NCI-H1048 (cell line): ENCODE results near the gene ANKAR.
"Not testable (repeated sequence)": the region's sequence is repeated elsewhere in the genome, so short reads cannot be mapped to it uniquely, and the experiment has no call there.

Experiments used
- DNase-seq: peaks from one replicate; lab custom pipeline; 2025; lab: John Stamatoyannopoulos, UW

ANKAR gene

DNA sequence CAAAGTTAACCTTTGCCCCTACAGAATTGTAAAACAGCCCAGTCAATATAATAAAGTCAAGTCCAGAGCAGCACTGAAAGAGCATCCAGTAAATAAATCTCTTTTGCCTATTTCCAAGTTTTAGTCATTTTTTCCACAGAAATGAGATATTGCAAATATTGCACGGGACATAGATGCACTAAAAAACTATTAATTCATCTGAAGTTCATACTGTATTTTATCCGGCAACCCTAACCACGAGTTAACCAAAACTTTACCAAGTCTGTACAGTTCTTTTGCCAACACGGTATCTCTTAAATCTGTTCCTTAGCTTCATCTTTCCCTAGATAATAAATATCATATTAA, 13.7 kb upstream of the ANKAR start:
- DNase-seq = no peak

DNA sequence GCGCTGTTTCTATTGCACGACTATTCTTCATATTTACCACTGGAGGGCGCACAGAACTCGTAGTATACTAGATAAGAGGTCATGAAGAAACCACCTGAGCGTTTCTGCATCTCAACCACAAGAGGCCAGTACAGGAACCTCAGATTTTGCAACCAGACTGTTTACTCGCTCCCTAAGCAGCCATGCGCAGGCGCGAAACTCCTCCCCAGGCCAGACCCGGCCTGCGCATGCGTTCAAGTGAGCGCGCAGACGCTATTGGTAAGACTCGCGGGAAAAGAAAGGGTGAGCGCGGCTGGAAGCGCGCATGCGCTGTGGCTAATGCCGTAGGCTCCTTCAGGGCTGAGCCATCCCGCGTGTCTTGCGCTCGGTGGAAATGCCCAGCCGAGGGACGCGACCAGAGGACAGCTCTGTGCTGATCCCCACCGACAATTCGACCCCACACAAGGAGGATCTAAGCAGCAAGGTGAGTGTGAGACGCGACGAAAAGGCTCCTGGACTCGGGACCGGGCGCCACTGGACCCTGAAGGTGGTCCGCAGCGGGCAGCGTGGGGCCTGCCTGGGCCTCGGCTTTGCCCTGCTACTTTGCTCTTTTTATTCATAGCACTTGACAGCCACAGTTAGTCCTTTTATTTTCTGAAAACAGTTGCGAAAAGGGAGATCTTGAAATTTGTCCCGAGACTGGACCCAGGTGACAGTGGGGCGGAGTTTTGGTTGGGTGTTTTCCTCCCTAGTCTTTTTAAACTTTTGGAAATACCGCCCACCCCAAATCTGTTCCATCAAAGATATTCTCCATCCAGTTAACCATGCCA, 13.1 kb upstream of the ANKAR start, which contains the start of gene ASNSD1:
TSS of gene ASNSD1 (plus strand) at position 312 of the 809 bp plus-strand sequence. CDS start 4,674 bp downstream, outside the sequence.
- DNase-seq = peak; percentile 99

DNA sequence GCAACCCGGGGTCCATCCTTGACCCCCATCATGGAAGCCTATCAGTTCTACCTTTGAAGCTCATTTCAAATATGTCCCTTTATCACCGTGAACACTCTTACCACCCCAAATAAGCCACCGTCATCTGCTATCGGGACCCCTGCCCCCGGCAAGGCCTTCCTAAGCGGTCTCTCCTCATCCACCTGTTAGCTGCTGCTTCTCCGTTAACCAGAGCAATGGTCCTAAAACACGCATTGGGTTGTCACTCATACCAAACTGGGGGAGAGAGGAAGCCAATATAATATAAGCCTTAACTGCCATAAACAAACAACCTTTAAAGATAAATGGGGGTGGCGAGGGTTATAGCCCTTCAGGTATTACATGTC, 12.5 kb upstream of the ANKAR start:
- DNase-seq = no peak

DNA sequence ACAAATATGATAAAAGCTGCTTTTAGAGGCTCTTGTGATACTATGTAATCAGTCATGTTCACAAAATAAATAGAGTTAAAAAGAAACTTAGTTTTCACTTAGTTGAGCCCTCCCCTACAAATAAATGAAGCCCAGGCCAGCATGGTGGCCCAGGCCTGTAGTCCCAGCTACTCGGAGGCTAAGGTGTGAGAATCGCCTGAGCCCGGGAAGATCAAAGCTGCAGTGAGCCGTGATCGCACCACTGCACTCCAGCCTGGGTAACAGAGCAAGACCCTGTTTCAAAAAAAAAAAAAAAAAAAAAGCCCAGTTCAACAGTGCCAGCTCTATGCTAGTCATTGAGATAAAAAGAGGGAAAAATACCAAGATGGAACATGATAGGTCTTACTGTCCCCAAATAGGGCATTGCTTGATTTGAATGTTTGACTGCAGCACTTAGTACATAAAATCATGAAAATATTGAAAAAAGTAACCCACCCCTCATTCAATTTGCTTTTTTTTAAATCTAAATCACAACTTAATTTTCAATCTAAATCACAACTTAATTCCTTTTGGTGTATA, 11.7 kb upstream of the ANKAR start:
- DNase-seq = no peak

DNA sequence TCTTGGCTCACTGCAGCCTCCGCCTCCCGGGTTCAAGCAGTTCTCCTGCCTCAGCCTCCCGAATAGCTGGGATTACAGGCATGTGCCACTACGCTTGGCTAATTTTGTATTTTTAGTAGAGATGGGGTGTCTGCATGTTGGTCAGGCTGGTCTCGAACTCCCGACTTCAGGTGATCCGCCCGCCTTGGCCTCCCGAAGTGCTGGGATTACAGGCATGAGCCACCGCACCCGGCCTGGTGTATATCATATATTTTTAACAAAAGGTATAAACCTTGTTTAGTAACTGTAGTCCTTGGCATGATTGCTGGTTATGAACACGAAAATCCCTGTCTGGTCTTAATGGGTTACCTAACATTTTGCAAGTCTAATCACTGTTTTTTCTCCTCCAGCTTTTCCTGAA, 11.2 kb upstream of the ANKAR start:
- not testable (repeated sequence) for DNase-seq

DNA sequence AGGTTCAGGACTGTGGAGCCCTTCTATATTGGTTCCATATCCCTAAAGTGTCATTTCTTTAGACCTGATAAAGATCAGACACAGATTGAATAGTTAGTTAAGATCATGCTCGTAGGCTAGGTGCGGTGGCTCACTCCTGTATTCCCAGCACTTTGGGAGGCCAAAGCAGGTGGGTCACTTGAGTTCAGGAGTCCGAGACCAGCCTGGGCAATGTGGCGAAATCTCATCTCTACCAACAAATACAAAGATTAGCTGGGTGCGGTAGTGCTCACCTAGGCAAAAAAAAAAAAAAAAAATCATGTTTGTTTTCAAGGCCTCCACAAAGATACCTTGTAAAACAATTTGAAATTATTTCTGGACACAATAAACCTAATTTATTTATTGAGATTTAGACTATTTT, 4.6 kb upstream of the ANKAR start:
- DNase-seq = no peak

DNA sequence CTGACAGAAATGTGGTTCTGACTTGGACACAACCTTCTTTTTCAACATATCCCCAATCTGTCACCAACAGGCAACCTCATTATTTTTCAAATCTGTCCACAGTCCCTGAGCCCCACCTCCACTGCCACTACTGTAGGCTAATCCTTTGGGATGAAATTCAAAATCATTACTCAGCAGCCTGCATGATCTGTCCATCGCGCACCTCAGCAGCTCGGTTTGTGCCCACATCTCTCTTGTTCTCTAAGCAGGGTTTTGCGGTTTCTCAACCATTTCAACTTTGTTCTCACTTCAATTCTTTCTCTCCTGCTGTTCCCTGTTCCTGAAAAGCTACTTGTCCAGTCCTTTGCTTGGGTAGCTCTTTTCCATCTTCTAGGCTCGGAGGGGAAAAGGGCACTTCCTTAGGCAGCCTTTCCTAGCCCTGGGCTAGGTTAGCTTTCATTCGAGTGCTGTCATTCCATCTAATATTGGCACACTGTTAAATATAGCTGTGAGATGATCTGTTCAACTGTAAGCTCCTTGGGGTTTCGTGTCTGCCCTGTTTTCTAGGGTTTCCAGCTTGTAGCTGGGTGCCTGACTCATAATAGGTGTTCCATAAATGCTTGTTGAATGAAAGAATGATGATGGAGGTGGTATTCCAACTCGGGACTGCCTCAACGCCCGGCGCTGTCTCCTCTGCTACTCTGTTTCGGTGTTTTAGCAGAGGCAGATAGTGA, 653 bp upstream of the ANKAR start:
- no peak for DNase-seq

DNA sequence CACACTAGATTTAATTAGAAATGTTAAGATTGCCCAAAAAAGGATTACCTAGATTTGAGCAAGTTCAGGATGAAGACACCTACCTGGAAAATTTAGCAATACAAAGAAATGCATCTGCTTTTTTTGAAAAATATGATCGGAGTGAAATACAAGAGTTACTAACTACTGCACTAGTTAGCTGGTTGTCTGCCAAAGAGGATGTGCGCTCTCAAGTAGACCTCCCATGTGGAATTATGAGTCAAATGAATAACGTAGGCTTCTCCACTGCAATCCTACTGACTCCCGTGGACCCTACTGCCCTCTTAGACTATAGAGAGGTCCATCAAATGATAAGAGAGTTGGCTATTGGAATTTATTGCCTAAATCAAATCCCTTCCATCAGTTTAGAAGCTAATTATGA, 2.0 kb downstream of the ANKAR start:
- no peak for DNase-seq

DNA sequence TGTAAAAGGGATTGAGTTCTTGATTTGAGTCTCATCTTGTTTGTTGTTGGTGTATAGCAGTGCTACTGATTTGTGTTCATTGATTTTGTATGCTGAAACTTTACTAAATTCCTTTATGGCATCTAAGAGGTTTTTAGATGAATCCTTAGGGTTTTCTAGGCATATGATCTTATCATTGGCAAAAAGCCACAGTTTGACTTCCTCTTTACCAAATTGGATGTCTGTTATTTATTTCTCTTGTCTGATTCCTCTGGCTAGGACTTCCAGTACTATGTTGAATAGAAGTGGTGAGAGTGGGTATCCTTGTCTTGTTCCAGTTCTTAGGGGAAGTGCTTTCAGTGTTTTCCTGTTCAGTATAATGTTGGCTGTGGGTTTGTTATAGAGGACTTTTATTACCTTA, 4.8 kb downstream of the ANKAR start:
- DNase-seq = no peak

DNA sequence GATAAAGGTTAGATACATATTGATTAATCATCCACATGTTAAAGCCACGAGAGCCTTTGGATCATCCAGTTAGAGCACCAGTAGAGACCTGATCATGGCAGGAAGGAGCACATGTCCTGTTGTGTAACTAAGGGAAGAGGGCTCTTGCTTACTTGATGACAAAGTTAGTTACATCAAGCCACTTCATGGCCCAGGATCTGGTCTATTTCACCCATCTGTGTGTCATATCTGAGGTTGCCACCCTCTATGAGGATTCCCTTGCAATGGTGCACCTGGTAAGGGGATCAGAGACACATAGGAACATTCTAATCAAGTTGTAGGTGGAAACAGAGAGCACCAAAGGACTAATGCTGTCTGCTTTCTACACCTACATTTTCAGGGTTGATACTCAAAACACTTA, 6.7 kb downstream of the ANKAR start:
- no peak for DNase-seq

DNA sequence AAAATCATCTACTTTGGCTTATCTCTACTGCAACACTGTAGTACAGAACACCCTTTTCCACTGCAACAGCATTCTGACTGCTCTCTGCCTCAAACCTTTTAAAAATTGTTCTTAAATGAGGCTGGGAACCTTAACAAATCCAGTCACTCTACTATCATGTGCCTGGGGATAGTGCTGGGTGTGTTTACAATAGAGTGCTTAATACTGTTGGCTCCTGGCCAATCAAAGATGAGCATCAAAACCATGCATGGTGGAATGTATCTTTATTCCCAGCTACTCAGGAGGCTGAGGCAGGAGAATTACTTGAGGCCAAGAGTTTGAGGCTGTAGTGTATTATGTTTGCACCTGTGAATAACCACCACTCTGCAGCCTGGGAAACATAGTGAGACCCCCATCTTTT, 7.4 kb downstream of the ANKAR start:
- no peak for DNase-seq

DNA sequence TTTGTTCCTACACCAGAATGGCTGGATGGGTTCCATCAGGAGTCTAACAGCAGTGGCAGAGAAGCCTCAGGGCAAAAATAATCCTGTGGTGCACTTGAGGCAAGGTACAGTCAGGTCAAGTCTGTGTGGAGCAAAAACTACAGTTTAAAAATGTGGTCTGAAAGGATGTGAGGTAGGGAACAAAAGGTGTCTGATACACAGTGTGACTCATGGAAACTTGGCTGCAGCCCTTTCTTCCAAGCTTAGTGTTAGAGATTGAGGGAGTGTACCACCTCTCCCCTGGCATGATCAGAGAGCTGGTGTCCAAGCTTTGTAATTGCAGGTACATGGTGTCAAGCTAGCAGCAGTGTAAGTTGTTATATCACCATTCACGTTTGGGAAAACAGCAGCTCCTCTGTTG, 8.9 kb downstream of the ANKAR start:
- no peak for DNase-seq

DNA sequence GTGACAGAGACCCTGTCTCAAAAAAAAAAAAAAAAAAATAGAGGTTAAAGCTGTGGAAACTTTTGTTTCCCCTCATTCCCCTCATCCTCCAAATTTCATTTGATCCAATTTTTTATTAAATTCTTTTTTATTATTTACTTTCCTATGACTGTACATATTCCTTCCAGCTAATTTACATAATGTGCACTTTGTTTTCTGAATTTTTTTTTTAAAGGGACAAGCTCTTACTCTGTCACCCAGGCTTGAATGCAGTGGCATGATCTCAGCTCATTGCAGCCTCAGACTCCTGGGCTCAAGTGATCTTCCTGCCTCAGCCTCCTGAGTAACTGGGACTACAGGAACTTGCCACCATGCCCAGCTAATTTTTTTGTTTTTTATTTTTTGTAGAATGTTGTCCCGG, 10.3 kb downstream of the ANKAR start:
- DNase-seq = no peak

DNA sequence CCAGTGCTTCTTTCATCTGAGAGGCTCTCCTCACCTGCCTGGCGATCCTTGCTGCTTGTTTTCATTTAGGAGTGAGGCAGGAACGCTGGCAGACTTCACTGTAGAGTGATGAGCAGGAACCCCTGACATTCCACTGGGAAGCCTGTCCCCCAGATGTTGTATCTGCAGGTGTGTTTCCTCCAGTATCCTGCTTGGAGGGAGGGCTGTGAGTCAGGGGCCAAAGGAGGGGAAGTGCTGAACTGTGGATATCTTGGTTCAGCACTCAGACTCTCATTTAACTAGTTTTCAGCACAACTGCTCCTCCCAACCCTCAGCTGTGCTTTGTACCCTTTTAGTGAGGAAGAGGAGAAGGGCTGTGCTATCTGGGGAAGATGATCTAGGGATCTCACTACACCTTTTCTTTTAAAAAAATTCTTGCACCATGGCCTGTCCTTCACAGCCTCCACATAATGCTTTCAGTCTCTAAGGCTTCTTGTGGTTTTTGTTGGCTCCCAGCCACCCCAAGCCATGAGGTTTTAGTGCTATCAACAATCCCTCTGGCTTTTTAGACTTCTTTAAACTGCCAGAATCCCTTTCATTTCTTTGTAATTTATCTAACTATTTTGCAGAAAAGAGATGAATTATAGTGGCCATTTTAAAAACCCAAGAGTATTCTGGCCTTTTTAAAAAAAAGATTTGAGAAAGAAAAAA, 11.2 kb downstream of the ANKAR start:
- no peak for DNase-seq

DNA sequence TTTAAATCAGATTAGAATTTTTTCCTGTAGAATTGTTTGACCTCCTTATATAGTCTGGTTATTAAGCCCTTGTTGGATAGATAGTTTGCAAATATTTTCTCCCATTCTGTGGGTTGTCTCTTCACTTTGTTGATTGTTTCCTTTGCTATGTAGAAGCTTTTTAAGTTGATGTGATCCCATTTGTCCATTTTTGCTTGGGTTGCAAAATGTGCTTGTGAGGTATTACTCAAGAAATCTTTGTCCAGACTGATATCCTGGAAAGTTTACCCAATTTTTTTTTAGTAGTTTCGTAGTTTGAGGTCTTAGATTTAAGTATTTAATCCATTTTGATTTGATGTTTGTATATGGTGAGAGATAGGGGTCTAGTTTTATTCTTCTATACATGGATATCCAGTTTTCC, 13.3 kb downstream of the ANKAR start:
- DNase-seq = not testable (repeated sequence)

DNA sequence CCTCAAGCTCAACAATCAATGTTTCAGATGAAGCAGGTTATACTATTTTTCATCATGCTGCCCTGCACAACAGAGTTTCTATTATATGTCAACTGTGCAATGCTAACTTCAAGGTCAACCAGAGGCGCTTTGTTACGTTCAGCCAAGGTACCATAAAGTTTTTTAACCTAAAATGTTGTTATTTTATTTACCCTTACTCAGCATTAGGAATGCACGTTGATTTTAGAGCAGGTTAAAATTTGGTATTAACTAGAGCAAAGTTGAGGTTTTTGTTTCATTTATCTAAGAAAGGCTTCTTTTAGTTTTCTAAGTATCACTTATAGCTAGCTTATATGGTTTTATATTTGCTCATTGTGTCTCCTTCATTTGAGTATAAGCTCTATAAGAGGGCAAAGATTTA, 21.8 kb downstream of the ANKAR start:
- DNase-seq = no peak

DNA sequence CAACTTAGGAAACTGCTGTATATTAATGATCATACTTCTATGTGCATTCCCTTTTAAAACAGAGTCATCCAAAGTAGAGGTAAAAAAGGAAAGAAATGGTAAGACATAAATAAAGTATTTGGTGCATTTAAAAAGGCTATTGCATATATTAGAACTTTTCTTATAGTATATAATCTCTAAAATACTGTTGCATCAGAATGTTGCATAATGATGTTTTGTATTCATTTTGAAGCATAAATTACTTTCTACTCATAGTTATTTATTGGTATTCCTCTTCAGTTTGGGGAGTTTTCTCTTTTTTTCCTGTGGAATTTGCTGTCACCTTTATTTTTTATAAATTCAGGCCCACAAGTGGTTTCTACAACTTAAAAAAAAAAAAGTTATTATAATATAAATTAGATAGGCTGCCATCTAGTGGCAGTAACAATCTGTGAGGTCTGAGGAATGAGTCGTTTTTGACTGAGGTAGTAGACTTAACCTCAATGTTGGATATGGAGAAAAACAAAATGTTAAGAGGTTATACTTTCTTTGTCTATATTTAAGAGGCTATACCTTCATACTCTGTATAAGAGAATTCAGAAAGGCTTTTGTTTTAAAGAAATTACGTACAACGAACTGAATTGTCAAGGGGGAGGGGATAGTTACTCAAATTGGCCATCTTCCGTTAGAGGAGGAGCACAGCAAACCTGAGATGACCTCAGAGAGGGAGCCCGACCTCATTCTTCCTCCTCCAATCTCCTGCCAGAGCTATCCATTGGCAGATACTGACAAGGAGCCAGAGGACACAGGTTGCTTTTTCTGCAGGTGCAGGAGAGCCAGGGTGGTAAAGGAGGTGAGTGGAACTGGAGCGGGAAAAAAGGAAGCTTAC, 23.8 kb downstream of the ANKAR start:
- no peak for DNase-seq

DNA sequence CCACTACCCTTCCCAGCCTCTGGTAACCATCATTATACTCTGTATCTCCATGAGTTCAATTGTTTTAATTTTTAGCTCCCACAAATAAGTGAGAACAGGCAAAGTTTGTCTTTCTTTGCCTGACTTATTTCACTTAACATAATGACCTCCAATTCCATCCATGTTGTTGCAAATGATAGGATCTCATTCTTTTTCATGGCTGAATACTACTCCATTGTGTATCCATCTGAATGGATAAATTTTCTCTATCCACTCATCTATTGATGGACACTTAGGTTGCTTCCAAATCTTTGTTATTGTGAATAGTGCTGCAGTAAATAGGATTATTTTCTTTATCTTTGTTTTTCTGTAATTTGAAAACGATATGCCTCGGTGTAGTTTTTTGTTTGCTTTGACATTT, 26.2 kb downstream of the ANKAR start:
- DNase-seq = no peak

DNA sequence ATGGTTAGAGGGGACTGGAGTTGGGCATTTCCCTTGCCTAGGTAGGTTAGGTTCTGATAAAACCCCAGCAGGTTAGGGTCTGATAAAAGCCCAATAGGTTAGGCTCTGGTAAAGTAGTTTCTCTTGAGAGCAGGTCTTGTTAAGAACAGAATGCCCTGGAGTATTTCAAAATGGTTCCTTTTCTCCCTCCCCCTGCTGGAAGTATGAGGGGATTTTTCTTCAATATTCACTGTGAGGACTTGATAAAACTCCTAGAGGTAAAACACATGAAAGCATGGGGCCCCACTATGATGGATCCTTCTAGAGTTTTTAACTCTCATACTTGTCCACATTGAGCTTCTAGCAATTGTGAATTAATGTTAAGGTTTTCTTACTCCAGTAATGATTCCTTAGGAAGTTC, 27.6 kb downstream of the ANKAR start:
- no peak for DNase-seq

DNA sequence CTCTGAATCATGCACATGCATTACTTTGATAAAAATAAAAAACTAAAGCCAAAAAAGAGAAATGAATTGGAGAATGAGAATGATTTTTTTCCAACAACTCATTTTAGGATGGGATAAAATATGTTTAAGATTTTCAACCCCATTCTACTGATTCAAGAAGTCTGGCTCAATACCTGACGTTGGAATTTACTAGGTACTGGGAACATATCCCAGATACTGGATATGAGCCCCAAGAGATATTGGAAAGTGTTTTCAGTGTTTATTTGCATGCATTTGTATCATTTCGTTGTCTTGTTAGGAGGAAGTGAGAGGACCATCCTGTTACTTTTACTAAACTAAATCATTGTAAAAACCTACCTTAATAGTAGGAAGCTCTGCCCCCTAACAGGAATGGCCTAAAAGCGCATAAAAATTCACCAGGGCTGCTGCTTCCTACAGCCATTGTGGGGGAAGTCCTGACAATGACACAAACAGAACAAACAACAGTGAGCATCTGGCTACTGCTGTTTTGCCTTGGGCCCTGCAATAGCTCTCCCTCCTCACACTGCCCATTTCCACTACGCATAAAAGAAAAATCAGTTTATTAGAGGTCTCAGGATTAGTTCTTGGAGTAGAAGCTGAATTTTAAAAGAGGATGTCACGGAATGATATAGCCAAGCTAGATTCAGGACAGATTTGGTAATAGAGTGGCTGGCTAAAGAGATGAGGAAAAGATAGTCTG, 35.2 kb downstream of the ANKAR start:
- no peak for DNase-seq

DNA sequence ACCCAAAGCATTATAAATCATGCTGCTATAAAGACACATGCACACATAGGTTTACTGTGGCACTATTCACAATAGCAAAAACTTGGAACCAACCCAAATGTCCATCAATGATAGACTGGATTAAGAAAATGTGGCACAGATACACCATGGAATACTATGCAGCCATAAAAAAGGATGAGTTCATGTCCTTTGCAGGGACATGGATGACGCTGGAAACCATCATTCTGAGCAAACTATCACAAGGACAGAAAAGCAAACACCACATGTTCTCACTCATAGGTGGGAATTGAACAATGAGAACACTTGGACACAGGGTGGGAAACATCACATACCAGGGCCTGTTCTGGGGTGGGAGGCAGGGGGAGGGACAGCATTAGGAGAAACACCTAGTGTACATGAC, 43.1 kb downstream of the ANKAR start:
- DNase-seq = not testable (repeated sequence)
